DMS53 (cell line): ENCODE data around the gene POTEJ.
"Not testable (repeated sequence)": the region's sequence is repeated elsewhere in the genome, so short reads cannot be mapped to it uniquely, and the experiment has no call there.

Source experiments
- DNase-seq: peaks from one replicate; lab custom pipeline; 2025; lab: John Stamatoyannopoulos, UW

POTEJ gene

GRCh38 chr2:130611140-130611539 lies at the start of gene POTEJ:
POTEJ (plus strand) TSS chr2:130611440; CDS start chr2:130611533, 93 bp downstream.
- DNase-seq: not testable (repeated sequence)

- DNase-seq: not testable (repeated sequence)
Measured at GRCh38 chr2:130566165-130566564, 45.1 kb upstream of the POTEJ start.

GRCh38 chr2:130571929-130572328 lies 39.3 kb upstream of the POTEJ start:
- DNase-seq: not testable (repeated sequence)

GRCh38 chr2:130574230-130574629 lies 37.0 kb upstream of the POTEJ start:
- not testable (repeated sequence) for DNase-seq

GRCh38 chr2:130576209-130576784 lies 34.9 kb upstream of the POTEJ start:
- not testable (repeated sequence) for DNase-seq

- DNase-seq: not testable (repeated sequence)
Measured at GRCh38 chr2:130577559-130577958, 33.7 kb upstream of the POTEJ start.

- DNase-seq: not testable (repeated sequence)
Measured at GRCh38 chr2:130579121-130579520, 32.1 kb upstream of the POTEJ start.

- DNase-seq: not testable (repeated sequence)
Measured at GRCh38 chr2:130581491-130581890, 29.7 kb upstream of the POTEJ start.

- not testable (repeated sequence) for DNase-seq
Measured at GRCh38 chr2:130582970-130583369, 28.3 kb upstream of the POTEJ start.

GRCh38 chr2:130583582-130583981 lies 27.7 kb upstream of the POTEJ start:
- DNase-seq: not testable (repeated sequence)

- DNase-seq: not testable (repeated sequence)
Measured at GRCh38 chr2:130584726-130585125, 26.5 kb upstream of the POTEJ start.

- DNase-seq: not testable (repeated sequence)
Measured at GRCh38 chr2:130588688-130589458, 22.4 kb upstream of the POTEJ start.

- not testable (repeated sequence) for DNase-seq
Measured at GRCh38 chr2:130590170-130590841, 20.9 kb upstream of the POTEJ start.

- DNase-seq: not testable (repeated sequence)
Measured at GRCh38 chr2:130590842-130591359, 20.3 kb upstream of the POTEJ start.

- DNase-seq: not testable (repeated sequence)
Measured at GRCh38 chr2:130592791-130593414, 18.3 kb upstream of the POTEJ start.

- not testable (repeated sequence) for DNase-seq
Measured at GRCh38 chr2:130594011-130594410, 17.2 kb upstream of the POTEJ start.

GRCh38 chr2:130596757-130597156 lies 14.5 kb upstream of the POTEJ start:
- DNase-seq: not testable (repeated sequence)

GRCh38 chr2:130597994-130598393 lies 13.2 kb upstream of the POTEJ start:
- DNase-seq: not testable (repeated sequence)

GRCh38 chr2:130598463-130598862 lies 12.8 kb upstream of the POTEJ start:
- not testable (repeated sequence) for DNase-seq

- not testable (repeated sequence) for DNase-seq
Measured at GRCh38 chr2:130599393-130599792, 11.8 kb upstream of the POTEJ start, which contains the start of gene CFC1. CFC1 (minus strand) TSS chr2:130599575; CDS start chr2:130599287, 288 bp downstream.

GRCh38 chr2:130599926-130600325 lies 11.3 kb upstream of the POTEJ start:
- DNase-seq: not testable (repeated sequence)
